GM12878 (cell line): ENCODE measurements around the gene CCND2. TPM values are rescaled to one million over a fixed set of nuclear protein-coding genes. Genes with fewer than 3 reads are reported as not detected.
A peak's percentile ranks its signal among the peaks of the same experiment; 100 is the strongest.

ENCODE experiments used
- ATAC-seq: fragments of 200-7000 bp; cut with Tn5 transposase; 3 replicates; pipeline ENCODE4 v1.9.1; 2020; ENCODE audit warnings: mild to moderate bottlenecking, moderate library complexity
- BruUV-seq: library from RNA; stranded (reverse); fragments of 400-500 nt; replicated peaks from 2 replicates; lab custom pipeline; 2021; lab: Mats Ljungman, UMichigan
- CTCF ChIA-PET: fragments of 300-600 bp; sonication (Branson Sonifier 250); formaldehyde crosslinking; extraction: SDS; loops from one replicate; lab custom pipeline; 2021; ENCODE audit warnings: inconsistent platforms; lab: Yijun Ruan, JAX
- POLR2A ChIA-PET: fragments of 350-600 bp; formaldehyde crosslinking; extraction: SDS; loops from one replicate; lab custom pipeline; 2021; ENCODE audit warnings: inconsistent platforms; lab: Charles Lee
- RAD21 ChIA-PET: fragments of 300-600 bp; sonication (Branson Sonifier 250); formaldehyde crosslinking; loops from one replicate; lab custom pipeline; 2023; ENCODE audit warnings: antibody characterized with exemption; ENCODE audit not compliant: unreplicated experiment; lab: Charles Lee
- SMC1A ChIA-PET: fragments of 300-600 bp; sonication (Branson Sonifier 250); formaldehyde crosslinking; loops from one replicate; lab custom pipeline; 2023; ENCODE audit not compliant: unreplicated experiment, uncharacterized antibody; lab: Charles Lee
- DNase-seq: peaks from one replicate; pipeline ENCODE4 v3.0.0-alpha.2; 2011; ENCODE audit warnings: low read depth, low spot score
- FAIRE-seq: peaks from 3 replicates; lab custom pipeline; 2011; peaks lifted over from hg19 to GRCh38; lab: Jason Lieb, UNC
- H2AFZ ChIP-seq: 2 replicates; pipeline ENCODE4 v1.6.0; 2011; ENCODE audit warnings: low read depth, low read length, control low read depth; ENCODE audit not compliant: control insufficient read depth
- H3K27ac ChIP-seq: 2 replicates; pipeline ENCODE4 v1.5.1; 2011; ENCODE audit warnings: control low read depth; ENCODE audit not compliant: control insufficient read depth, insufficient read depth
- H3K27me3 ChIP-seq, 2 experiments: replicated peaks in 1 of 2; 2 replicates each; pipeline versions ENCODE4 v1.6.0 to v1.6.1; 2011; ENCODE audit warnings: low read length in 1 of 2; ENCODE audit not compliant: control insufficient read depth in 2 of 2, insufficient read depth in 2 of 2
- H3K36me3 ChIP-seq, 2 experiments: 2 replicates each; pipeline ENCODE4 v1.5.1; 2011; ENCODE audit warnings: low read length in 1 of 2; ENCODE audit not compliant: control insufficient read depth in 2 of 2, insufficient read depth in 2 of 2
- H3K4me1 ChIP-seq: 2 replicates; pipeline ENCODE4 v1.6.1; 2011; ENCODE audit warnings: mild to moderate bottlenecking, low read length, moderate library complexity, mixed read lengths; ENCODE audit not compliant: control insufficient read depth, insufficient read depth
- H3K4me2 ChIP-seq: 2 replicates; pipeline ENCODE4 v1.6.0; 2011; ENCODE audit warnings: control low read depth; ENCODE audit not compliant: control insufficient read depth, insufficient read depth
- H3K4me3 ChIP-seq: fragments of 200-600 bp; sonication (generic); 2 replicates; pipeline ENCODE4 v1.5.1; 2016
- H3K79me2 ChIP-seq: 2 replicates; pipeline ENCODE4 v1.6.0; 2011; ENCODE audit warnings: low read length; ENCODE audit not compliant: control insufficient read depth, insufficient read depth
- H3K9ac ChIP-seq: 2 replicates; pipeline ENCODE4 v1.8.0; 2011; ENCODE audit warnings: low read length, control low read depth, mixed read lengths; ENCODE audit not compliant: control insufficient read depth, insufficient read depth
- H3K9me3 ChIP-seq: replicated peaks from 3 replicates; pipeline ENCODE4 v1.5.1; 2011; ENCODE audit warnings: mild to moderate bottlenecking, low read length; ENCODE audit not compliant: control insufficient read depth, insufficient read depth
- H4K20me1 ChIP-seq: 2 replicates; pipeline ENCODE4 v1.6.0; 2011; ENCODE audit not compliant: control insufficient read depth, insufficient read depth
- CREB1 ChIP-seq: IDR thresholded peaks from 2 replicates; pipeline ENCODE4 v1.6.1; 2012; ENCODE audit warnings: low read depth, mild to moderate bottlenecking, inconsistent platforms
- DPF2 ChIP-seq: fragments of 450-650 bp; IDR thresholded peaks from 2 replicates; pipeline ENCODE4 v1.6.1; 2017; ENCODE audit warnings: mild to moderate bottlenecking
- EGR1 ChIP-seq, 2 experiments: IDR thresholded peaks; 1 replicate in 1 of 2; 2 replicates in 1 of 2; pipeline ENCODE4 v1.6.1; 2011 to 2012; ENCODE audit warnings: low read depth in 2 of 2, low read length in 2 of 2, borderline replicate concordance in 1 of 2, mild to moderate bottlenecking in 1 of 2, moderate library complexity in 1 of 2
- FOXK2 ChIP-seq: fragments of 450-650 bp; IDR thresholded peaks from 2 replicates; pipeline ENCODE4 v1.6.1; 2017; ENCODE audit warnings: mild to moderate bottlenecking, moderate library complexity
- FOXM1 ChIP-seq: IDR thresholded peaks from 2 replicates; pipeline ENCODE4 v1.6.1; 2012; ENCODE audit warnings: low read depth, mild to moderate bottlenecking, inconsistent platforms, low read length, moderate library complexity
- HDGF ChIP-seq: fragments of 450-650 bp; IDR thresholded peaks from 2 replicates; pipeline ENCODE4 v1.6.1; 2016; ENCODE audit warnings: antibody characterized with exemption
- IKZF2 ChIP-seq, 2 experiments: fragments of 450-650 bp; IDR thresholded peaks; 2 replicates each; pipeline ENCODE4 v1.6.1; 2017; ENCODE audit warnings: mild to moderate bottlenecking in 2 of 2, moderate library complexity in 2 of 2
- MTA2 ChIP-seq: fragments of 450-650 bp; IDR thresholded peaks from 2 replicates; pipeline ENCODE4 v1.6.1; 2016; ENCODE audit warnings: low read depth, mild to moderate bottlenecking, moderate library complexity
- MYB ChIP-seq: fragments of 150-350 bp; IDR thresholded peaks from 2 replicates; pipeline ENCODE4 v1.6.1; 2014; ENCODE audit warnings: mild to moderate bottlenecking, low read depth, low read length, borderline replicate concordance
- NFYA ChIP-seq: IDR thresholded peaks from 2 replicates; pipeline ENCODE4 v1.6.1; 2011; ENCODE audit warnings: low read depth, mild to moderate bottlenecking, low read length, improper control_type of control experiment, borderline replicate concordance
- NFYB ChIP-seq: IDR thresholded peaks from 2 replicates; pipeline ENCODE4 v1.6.1; 2011; ENCODE audit warnings: low read depth, mild to moderate bottlenecking, low read length, improper control_type of control experiment, moderate library complexity; ENCODE audit not compliant: insufficient read depth
- RB1 ChIP-seq: fragments of 450-650 bp; formaldehyde crosslinking; IDR thresholded peaks from 2 replicates; pipeline ENCODE4 v1.6.1; 2017; ENCODE audit warnings: mild to moderate bottlenecking, borderline replicate concordance
- RBBP5 ChIP-seq: fragments of 200-600 bp; sonication (generic); conservative IDR thresholded peaks from 2 replicates; pipeline ENCODE4 v1.6.1; 2016
- RUNX3 ChIP-seq: IDR thresholded peaks from 2 replicates; pipeline ENCODE4 v1.6.1; 2012; ENCODE audit warnings: low read length, inconsistent platforms
- SMC3 ChIP-seq: IDR thresholded peaks from 2 replicates; pipeline ENCODE4 v1.6.1; 2011; ENCODE audit warnings: low read length, improper control_type of control experiment, borderline replicate concordance
- STAT3 ChIP-seq: IDR thresholded peaks from 2 replicates; pipeline ENCODE4 v1.6.1; 2011; ENCODE audit warnings: low read depth, low read length, improper control_type of control experiment
- ZBTB4 ChIP-seq: fragments of 450-650 bp; formaldehyde crosslinking; IDR thresholded peaks from 2 replicates; pipeline ENCODE4 v1.4.0; 2022; ENCODE audit warnings: mild to moderate bottlenecking, moderate library complexity
- ZNF592 ChIP-seq: fragments of 450-650 bp; IDR thresholded peaks from 2 replicates; pipeline ENCODE4 v1.6.1; 2017; ENCODE audit warnings: mild to moderate bottlenecking, moderate library complexity
- ZNF622 ChIP-seq: fragments of 450-650 bp; IDR thresholded peaks from 2 replicates; pipeline ENCODE4 v1.6.1; 2017; ENCODE audit warnings: mild to moderate bottlenecking, inconsistent platforms
- WGBS: methylation state at CpG from one replicate; pipeline ENCODE4 v1.1.6; 2016; ENCODE audit warnings: low lambda C conversion rate; ENCODE audit not compliant: insufficient replicate concordance, insufficient coverage; ENCODE audit errors: missing lambda C conversion rate; 5-methylcytosine and 5-hydroxymethylcytosine counted together
- in situ Hi-C: fragments of 300-500 bp; cut with MboI; formaldehyde crosslinking; loops from 9 replicates; pipeline ENCODE4 v1.14.3; 2018; ENCODE audit warnings: mixed read lengths
- intact Hi-C: fragments of 100-400 bp; cut with micrococcal nuclease; formaldehyde crosslinking; loops from one replicate; pipeline ENCODE4 v1.14.2; 2022; ENCODE audit not compliant: unreplicated experiment
- polyA plus RNA-seq, 11 experiments: library from polyadenylated mRNA; depleted of rRNA in 4 of 11; unstranded in 6 of 11; stranded (reverse) in 5 of 11; fragments of >200 nt; fragmentation: Nextera tagmentation in 4 of 11; fragmentation: Illumina TruSeq in 1 of 11; extraction: Ambion mirVana in 4 of 11; extraction: Trizol in 1 of 11; gene quantifications; 1 replicate in 1 of 11; 2 replicates in 10 of 11; pipeline versions ENCODE4 v1.2.1 to v1.2.3, GENCODE V29; 2011 to 2016; ENCODE audit warnings: inconsistent platforms in 2 of 11, missing spikeins in 2 of 11, low read depth in 1 of 11
- total RNA-seq, 4 experiments: library from RNA; depleted of rRNA in 3 of 4; stranded (reverse); fragments of >200 nt in 3 of 4; fragmentation: Illumina TruSeq in 1 of 4; extraction: Trizol in 1 of 4; gene quantifications; 2 replicates each; pipeline versions ENCODE4 v1.2.1 to v1.2.3, GENCODE V29; 2013 to 2021

The CCND2 gene
- total and polyA plus RNA-seq, 10 of the 15 experiments (the other 5 are each of a cell fraction or from before 2014, with no cell fraction given), result 30.1 to 263 (median 152) TPM

- Histone ChIP-seq H4K20me1 (peaks cover 16% of the 10 kb centered on the region), H3K4me1 (peaks cover 17% of the 10 kb centered on the region), H3K79me2 (peaks cover 70% of the 10 kb centered on the region), H3K4me2 (no peak overlapping the region), H3K27me3 (no peaks in the 10 kb centered on the region), H3K36me3 (peaks cover 67 to 68% of the 10 kb centered on the region in 2 experiments), H3K9me3 (no peaks in the 10 kb centered on the region), H3K4me3 (no peak overlapping the region), H3K27ac (no peak overlapping the region), H3K9ac (no peak overlapping the region), H2AFZ (no peak overlapping the region)
- BruUV-seq, result no TSS peak
- 70% methylated on average over 12 of the region's 12 CpGs for WGBS
- DNase-seq (no peak), FAIRE-seq (peak; percentile 27), ATAC-seq (peak; percentile 24)
- SMC1A ChIA-PET, result interaction anchor here (1.3 to 2.1 kb wide), 3 partner anchors 9 to 288 kb away, joined by 4 to 8 read pairs (median 4); no protein-coding TSS in a partner anchor
- POLR2A ChIA-PET, result interaction anchor here (1.1 kb wide), 1 partner anchor 24 kb away, joined by 3 read pairs; no protein-coding TSS in a partner anchor
- RAD21 ChIA-PET, result interaction anchor here (2.2 kb wide), 1 partner anchor 9 kb away, joined by 12 read pairs; no protein-coding TSS in a partner anchor
- CTCF ChIA-PET, result interaction anchor here (3.6 kb wide), 1 partner anchor 401 kb away, joined by 13 read pairs; no protein-coding TSS in a partner anchor
- in situ Hi-C loops, result no loop called here
- intact Hi-C loops, result no loop called here
- TF ChIP-seq NFYB, result no peak
- 0 out of 2 replicates have a peak, but pooled peaks have one; percentile 9 for TF ChIP-seq RUNX3
- TF ChIP-seq ZNF592, result no peak
- TF ChIP-seq STAT3, result no peak
- no peak for TF ChIP-seq ZNF622
- no peak for TF ChIP-seq RB1
- no peak for TF ChIP-seq NFYA
- TF ChIP-seq ZBTB4, result no peak
- TF ChIP-seq FOXM1, result no peak
- peak; percentile 60 for TF ChIP-seq MTA2
- peak; percentile 20 to 53; a peak in 2 of 4 replicates for TF ChIP-seq IKZF2 (IDR thresholded peaks at IDR 0.05)
- no peak for TF ChIP-seq SMC3
- no peak for TF ChIP-seq FOXK2
- 0 out of 2 replicates have a peak, but pooled peaks have one; percentile 42 for TF ChIP-seq DPF2
- no peak for TF ChIP-seq CREB1
- TF ChIP-seq EGR1 (IDR thresholded peaks at IDR 0.05; ENCODE audit: borderline replicate concordance in 1 of 2, low read depth in 2 of 2, low read length in 2 of 2), result no peak
- no peak for TF ChIP-seq RBBP5
- TF ChIP-seq MYB, result no peak
- no peak for TF ChIP-seq HDGF
Measured at GRCh38 chr12:4286228-4286627, 12.7 kb downstream of the CCND2 start.
